GM23338 (cell line): ENCODE data around the gene RAD23B. TPM values are rescaled to one million over a fixed set of nuclear protein-coding genes. Genes with fewer than 3 reads are reported as not detected.

Experiments
- ATAC-seq: fragments of 200-7000 bp; cut with Tn5 transposase; 3 replicates; pipeline ENCODE4 v1.9.1; 2020
- DNase-seq: peaks from one replicate; pipeline ENCODE4 v3.0.0-alpha.2; 2015; ENCODE audit warnings: low spot score
- H2AFZ ChIP-seq: fragments of 200-600 bp; sonication (generic); 2 replicates; pipeline ENCODE4 v1.8.0; 2016; ENCODE audit warnings: antibody characterized with exemption, mild to moderate bottlenecking, moderate library complexity
- H3F3A ChIP-seq: fragments of 200-600 bp; sonication (generic); replicated peaks from 2 replicates; pipeline ENCODE4 v1.8.0; 2017; ENCODE audit warnings: antibody characterized with exemption, mixed run types, low read depth
- H3K27ac ChIP-seq: fragments of 200-600 bp; sonication (generic); 2 replicates; pipeline ENCODE4 v1.6.1; 2016; ENCODE audit warnings: low read depth
- H3K27me3 ChIP-seq: fragments of 200-600 bp; sonication (generic); 2 replicates; pipeline ENCODE4 v1.8.0; 2016; ENCODE audit warnings: mild to moderate bottlenecking, mixed run types, moderate library complexity; ENCODE audit not compliant: insufficient read depth
- H3K36me3 ChIP-seq: fragments of 200-600 bp; sonication (generic); 2 replicates; pipeline ENCODE4 v1.8.0; 2016; ENCODE audit warnings: mild to moderate bottlenecking; ENCODE audit not compliant: insufficient read depth
- H3K4me1 ChIP-seq: fragments of 200-600 bp; sonication (generic); 2 replicates; pipeline ENCODE4 v1.8.0; 2016; ENCODE audit warnings: mild to moderate bottlenecking, moderate library complexity; ENCODE audit not compliant: insufficient read depth
- H3K4me2 ChIP-seq: fragments of 200-600 bp; sonication (generic); 2 replicates; pipeline ENCODE4 v1.7.1; 2017; ENCODE audit warnings: mixed run types
- H3K4me3 ChIP-seq: fragments of 200-600 bp; sonication (generic); 2 replicates; pipeline ENCODE4 v1.6.1; 2016; ENCODE audit warnings: mixed run types
- H3K79me2 ChIP-seq: fragments of 200-600 bp; sonication (generic); replicated peaks from 2 replicates; pipeline ENCODE4 v1.8.0; 2017; ENCODE audit warnings: mild to moderate bottlenecking; ENCODE audit not compliant: insufficient read depth
- H3K9me2 ChIP-seq: fragments of 200-600 bp; sonication (generic); 2 replicates; pipeline ENCODE4 v1.8.0; 2017; ENCODE audit not compliant: insufficient read depth
- H4K20me1 ChIP-seq: fragments of 200-600 bp; sonication (generic); replicated peaks from 2 replicates; pipeline ENCODE4 v1.8.0; 2017; ENCODE audit warnings: mild to moderate bottlenecking; ENCODE audit not compliant: insufficient read depth
- H3K27ac Mint-ChIP-seq: 2 replicates; pipeline ENCODE4 v1.8.0; 2020; ENCODE audit warnings: inconsistent platforms, mild to moderate bottlenecking, moderate library complexity, mixed read lengths
- H3K27me3 Mint-ChIP-seq: 3 replicates; pipeline ENCODE4 v1.8.0; 2022; ENCODE audit warnings: low read depth, mild to moderate bottlenecking, moderate library complexity, mixed read lengths, inconsistent platforms; ENCODE audit not compliant: insufficient read depth, poor library complexity
- H3K36me3 Mint-ChIP-seq: 3 replicates; pipeline ENCODE4 v1.8.0; 2021; ENCODE audit warnings: low read depth, mild to moderate bottlenecking, inconsistent platforms, moderate library complexity, mixed read lengths
- H3K4me1 Mint-ChIP-seq: 3 replicates; pipeline ENCODE4 v1.8.0; 2020; ENCODE audit warnings: mild to moderate bottlenecking, inconsistent platforms, mixed read lengths
- H3K4me3 Mint-ChIP-seq: 3 replicates; pipeline ENCODE4 v1.8.0; 2021; ENCODE audit warnings: moderate library complexity, mild to moderate bottlenecking, inconsistent platforms, mixed read lengths
- H3K9me3 Mint-ChIP-seq: 3 replicates; pipeline ENCODE4 v1.8.0; 2020; ENCODE audit warnings: moderate library complexity, mild to moderate bottlenecking, inconsistent platforms, mixed read lengths
- CREB1 ChIP-seq: fragments of 250-450 bp; sonication (Bioruptor Pico); IDR thresholded peaks from 2 replicates; pipeline ENCODE4 v1.5.0; 2020; ENCODE audit warnings: low read depth, mild to moderate bottlenecking, moderate library complexity
- CTCF ChIP-seq, 2 experiments: fragments of 200-600 bp in 1 of 2; sonication (generic) in 1 of 2; conservative IDR thresholded peaks; 2 replicates each; pipeline versions ENCODE4 v1.5.1 to v1.6.1; 2016 to 2017; ENCODE audit warnings: antibody characterized with exemption in 2 of 2, low read depth in 2 of 2, mild to moderate bottlenecking in 2 of 2, moderate library complexity in 1 of 2
- ETS1 ChIP-seq: IDR thresholded peaks from 2 replicates; pipeline ENCODE4 v1.6.1; 2016; ENCODE audit warnings: antibody characterized with exemption
- EZH2 ChIP-seq: fragments of 200-600 bp; sonication (generic); IDR thresholded peaks from one replicate; pipeline ENCODE4 v1.8.0; 2017; ENCODE audit warnings: antibody characterized with exemption, mild to moderate bottlenecking, low read depth; ENCODE audit not compliant: unreplicated experiment
- EZH2phosphoT487 ChIP-seq: fragments of 200-600 bp; sonication (generic); IDR thresholded peaks from one replicate; pipeline ENCODE4 v1.8.1; 2018; ENCODE audit warnings: antibody characterized with exemption; ENCODE audit not compliant: unreplicated experiment
- JUNB ChIP-seq: IDR thresholded peaks from one replicate; pipeline ENCODE4 v1.6.1; 2016; ENCODE audit warnings: antibody characterized with exemption; ENCODE audit not compliant: unreplicated experiment
- NANOG ChIP-seq: IDR thresholded peaks from 2 replicates; pipeline ENCODE4 v1.6.1; 2016; ENCODE audit warnings: antibody characterized with exemption, borderline replicate concordance
- POLR2AphosphoS5 ChIP-seq: IDR thresholded peaks from 2 replicates; pipeline ENCODE4 v1.6.1; 2016; ENCODE audit warnings: antibody characterized with exemption, low read depth
- REST ChIP-seq: IDR thresholded peaks from one replicate; pipeline ENCODE4 v1.6.1; 2018; ENCODE audit warnings: antibody characterized with exemption; ENCODE audit not compliant: unreplicated experiment
- STAT1 ChIP-seq: IDR thresholded peaks from one replicate; pipeline ENCODE4 v1.6.1; 2016; ENCODE audit warnings: antibody characterized with exemption; ENCODE audit not compliant: unreplicated experiment
- ZNF114 ChIP-seq: fragments of 250-450 bp; sonication (Bioruptor Pico); IDR thresholded peaks from 2 replicates; pipeline ENCODE4 v1.5.0; 2020; ENCODE audit warnings: mild to moderate bottlenecking, moderate library complexity
- ZNF331 ChIP-seq: fragments of 250-450 bp; sonication (Bioruptor Pico); IDR thresholded peaks from 2 replicates; pipeline ENCODE4 v1.5.0; 2020; ENCODE audit warnings: low read depth, mild to moderate bottlenecking, moderate library complexity
- ZNF462 ChIP-seq: fragments of 250-450 bp; sonication (Bioruptor Pico); IDR thresholded peaks from 2 replicates; pipeline ENCODE4 v1.5.0; 2020; ENCODE audit warnings: mild to moderate bottlenecking, moderate library complexity
- polyA plus RNA-seq: library from polyadenylated mRNA; unstranded; fragments of >200 nt; fragmentation: Nextera tagmentation; extraction: Ambion mirVana; gene quantifications from 2 replicates; pipeline ENCODE4 v1.2.1, GENCODE V29; 2016
- total RNA-seq: library from RNA; depleted of rRNA; stranded (reverse); fragments of >200 nt; shearing (Covaris generic); gene quantifications from 2 replicates; pipeline ENCODE4 v1.2.3, GENCODE V29; 2014

Gene RAD23B
- total and polyA plus RNA-seq, 2 experiments from 2014 or later, result 31.1 to 137 TPM

GRCh38 chr9:107263289-107263688 lies 19.8 kb upstream of the RAD23B start:
- ATAC-seq (no peak), DNase-seq (no peak)
- Mint-ChIP-seq H3K27ac (no peak overlapping the region), H3K36me3 (no peaks in the 10 kb centered on the region), H3K27me3 (peaks cover 3% of the 10 kb centered on the region), H3K9me3 (peaks cover 3% of the 10 kb centered on the region; the same call in 1 of the 3 replicates), H3K4me1 (peaks cover 2% of the 10 kb centered on the region; the same call in 1 of the 3 replicates), H3K4me3 (no peak overlapping the region)
- no peaks in the 10 kb centered on the region; the same call in 1 of the 2 replicates for H3K9me2 ChIP-seq
- H4K20me1 ChIP-seq, result no peaks in the 10 kb centered on the region
- TF ChIP-seq NANOG, result no peak
- TF ChIP-seq CTCF (conservative IDR thresholded peaks at IDR 0.05; ENCODE audit: low read depth in 2 of 2), result no peak
- no peak for TF ChIP-seq ZNF114 (CRISPR knock-in tag)
- TF ChIP-seq ETS1, result no peak
- no peak for TF ChIP-seq POLR2AphosphoS5
- no peak for TF ChIP-seq ZNF462
- TF ChIP-seq REST, result no peak
- TF ChIP-seq EZH2phosphoT487, result no peak
- no peak for TF ChIP-seq ZNF331
- no peak for TF ChIP-seq STAT1
- TF ChIP-seq JUNB, result no peak
- no peak for TF ChIP-seq EZH2
- no peak for TF ChIP-seq CREB1
- H3K27me3 ChIP-seq, result no peaks in the 10 kb centered on the region
- H3K4me2 ChIP-seq, result no peak overlapping the region
- no peak overlapping the region for H2AFZ ChIP-seq
- no peaks in the 10 kb centered on the region for H3K79me2 ChIP-seq
- no peaks in the 10 kb centered on the region for H3K36me3 ChIP-seq
- no peaks in the 10 kb centered on the region for H3F3A ChIP-seq
- H3K27ac ChIP-seq, result no peak overlapping the region
- H3K4me1 ChIP-seq, result no peaks in the 10 kb centered on the region
- no peak overlapping the region for H3K4me3 ChIP-seq
